SW480 (cell line): ENCODE results near the gene IL11.
"Not testable (repeated sequence)": the region's sequence is repeated elsewhere in the genome, so short reads cannot be mapped to it uniquely, and the experiment has no call there.

Source experiments
- DNase-seq: peaks from one replicate; pipeline ENCODE4 v3.0.0-alpha.2; 2016; ENCODE audit warnings: low spot score

The IL11 gene

GRCh38 chr19:55370305-55370988 lies at the start of gene IL11:
TSS of gene IL11 (minus strand) at chr19:55370463. CDS start at chr19:55370310, 153 bp downstream.
- no peak for DNase-seq

- DNase-seq = no peak
Measured at GRCh38 chr19:55419624-55420236, 49.5 kb upstream of the IL11 start.

GRCh38 chr19:55419103-55419502 lies 48.8 kb upstream of the IL11 start:
- DNase-seq = no peak

- peak; percentile 79 for DNase-seq
Measured at GRCh38 chr19:55418185-55418584, 47.9 kb upstream of the IL11 start.

GRCh38 chr19:55410168-55410567 lies 39.9 kb upstream of the IL11 start:
- no peak for DNase-seq

- DNase-seq = not testable (repeated sequence)
Measured at GRCh38 chr19:55409179-55409578, 38.9 kb upstream of the IL11 start.

GRCh38 chr19:55408533-55408872 lies 38.2 kb upstream of the IL11 start:
- DNase-seq = no peak

- peak; percentile 100 for DNase-seq
Measured at GRCh38 chr19:55407800-55408532, 37.7 kb upstream of the IL11 start.

GRCh38 chr19:55407550-55407799 lies 37.2 kb upstream of the IL11 start, which contains the start of gene UBE2S:
TSS of gene UBE2S (minus strand) at chr19:55407788. CDS start at chr19:55407589, 199 bp downstream.
- not testable (repeated sequence) for DNase-seq

- no peak for DNase-seq
Measured at GRCh38 chr19:55406826-55407549, 36.7 kb upstream of the IL11 start.

GRCh38 chr19:55406091-55406825 lies 36.0 kb upstream of the IL11 start:
- DNase-seq = no peak

- no peak for DNase-seq
Measured at GRCh38 chr19:55405638-55406037, 35.4 kb upstream of the IL11 start.

GRCh38 chr19:55402509-55402908 lies 32.2 kb upstream of the IL11 start:
- no peak for DNase-seq

GRCh38 chr19:55401390-55401789 lies 31.1 kb upstream of the IL11 start:
- DNase-seq = not testable (repeated sequence)

GRCh38 chr19:55400281-55401087 lies 30.2 kb upstream of the IL11 start:
- DNase-seq = no peak

GRCh38 chr19:55398200-55398925 lies 28.1 kb upstream of the IL11 start:
- DNase-seq = no peak

- DNase-seq = no peak
Measured at GRCh38 chr19:55392820-55393761, 22.8 kb upstream of the IL11 start.

GRCh38 chr19:55391702-55392615 lies 21.7 kb upstream of the IL11 start:
- DNase-seq = no peak
